ENCODE results near the gene LELP1.
"Not testable (repeated sequence)": the region's sequence is repeated elsewhere in the genome, so short reads cannot be mapped to it uniquely, and the experiment has no call there.

LELP1 gene

GRCh38 chr1:153203130-153203529 is at the start of gene LELP1:
Gene LELP1 (plus strand): TSS chr1:153203430. CDS start chr1:153204708, 1,278 bp downstream.
- no peak for DNase-seq (ENCODE audit: low read depth)

GRCh38 chr1:153155541-153155940 is 47.7 kb upstream of the LELP1 start:
- DNase-seq (ENCODE audit: low read depth) = no peak

GRCh38 chr1:153168686-153169085 is 34.5 kb upstream of the LELP1 start:
- DNase-seq (ENCODE audit: low read depth) = no peak

- no peak for DNase-seq (ENCODE audit: low read depth)
Measured at GRCh38 chr1:153174624-153175023, 28.6 kb upstream of the LELP1 start.

GRCh38 chr1:153178922-153179321 is 24.3 kb upstream of the LELP1 start:
- no peak for DNase-seq (ENCODE audit: low read depth)

- no peak for DNase-seq (ENCODE audit: low read depth)
Measured at GRCh38 chr1:153180556-153180955, 22.7 kb upstream of the LELP1 start.

GRCh38 chr1:153188301-153188700 is 14.9 kb upstream of the LELP1 start:
- not testable (repeated sequence) for DNase-seq (ENCODE audit: low read depth)

GRCh38 chr1:153190373-153190772 is 12.9 kb upstream of the LELP1 start:
- DNase-seq (ENCODE audit: low read depth) = no peak

GRCh38 chr1:153192697-153193096 is 10.5 kb upstream of the LELP1 start:
- DNase-seq (ENCODE audit: low read depth) = no peak

GRCh38 chr1:153194331-153195050 is 8.7 kb upstream of the LELP1 start:
- DNase-seq (ENCODE audit: low read depth) = no peak

- DNase-seq (ENCODE audit: low read depth) = no peak
Measured at GRCh38 chr1:153195216-153195615, 8.0 kb upstream of the LELP1 start.

GRCh38 chr1:153202006-153202405 is 1.2 kb upstream of the LELP1 start:
- no peak for DNase-seq (ENCODE audit: low read depth)

- DNase-seq (ENCODE audit: low read depth) = no peak
Measured at GRCh38 chr1:153206631-153207030, 3.4 kb downstream of the LELP1 start.

- no peak for DNase-seq (ENCODE audit: low read depth)
Measured at GRCh38 chr1:153210206-153210605, 7.0 kb downstream of the LELP1 start.

GRCh38 chr1:153212201-153212600 is 9.0 kb downstream of the LELP1 start:
- DNase-seq (ENCODE audit: low read depth) = no peak

GRCh38 chr1:153213519-153213918 is 10.3 kb downstream of the LELP1 start:
- no peak for DNase-seq (ENCODE audit: low read depth)

- DNase-seq (ENCODE audit: low read depth) = no peak
Measured at GRCh38 chr1:153217212-153217611, 14.0 kb downstream of the LELP1 start, which contains the start of gene PRR9. Gene PRR9 (plus strand): TSS chr1:153217584. CDS start chr1:153218145, 561 bp downstream.

- no peak for DNase-seq (ENCODE audit: low read depth)
Measured at GRCh38 chr1:153217744-153218416, 14.7 kb downstream of the LELP1 start.

- no peak for DNase-seq (ENCODE audit: low read depth)
Measured at GRCh38 chr1:153220606-153221303, 17.5 kb downstream of the LELP1 start.

GRCh38 chr1:153223040-153223891 is 20.0 kb downstream of the LELP1 start:
- peak; percentile 13 for DNase-seq (ENCODE audit: low read depth)

- no peak for DNase-seq (ENCODE audit: low read depth)
Measured at GRCh38 chr1:153227810-153228209, 24.6 kb downstream of the LELP1 start.

GRCh38 chr1:153228491-153228890 is 25.3 kb downstream of the LELP1 start:
- no peak for DNase-seq (ENCODE audit: low read depth)
